SIG-M5 treated with dmso at 0.1 percent for 504 hours (cell line): ENCODE data around the gene MTMR2.

Source experiments
- DNase-seq: peaks from one replicate; lab custom pipeline; 2025; ENCODE audit not compliant: unreplicated experiment; lab: John Stamatoyannopoulos, UW

Gene MTMR2

DNA sequence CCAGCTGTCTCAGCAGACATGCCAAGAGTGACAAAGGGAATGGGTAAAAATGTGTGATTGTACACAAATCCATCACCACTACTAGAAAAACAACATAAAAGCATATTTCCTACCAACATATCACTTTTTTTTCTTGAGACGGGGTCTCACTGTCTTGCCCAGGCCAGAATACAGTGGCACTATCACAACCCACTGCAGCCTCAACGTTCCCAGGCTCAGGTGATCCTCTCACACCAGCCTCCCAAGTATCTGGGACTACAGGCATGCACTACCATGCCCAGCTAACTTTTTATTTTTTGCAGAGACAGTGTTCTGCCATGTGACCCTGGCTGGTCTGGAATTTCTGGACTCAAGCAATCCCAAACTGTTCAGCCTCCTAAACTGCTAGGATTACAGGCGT is 5.2 kb downstream of the MTMR2 start:
- DNase-seq: no peak

DNA sequence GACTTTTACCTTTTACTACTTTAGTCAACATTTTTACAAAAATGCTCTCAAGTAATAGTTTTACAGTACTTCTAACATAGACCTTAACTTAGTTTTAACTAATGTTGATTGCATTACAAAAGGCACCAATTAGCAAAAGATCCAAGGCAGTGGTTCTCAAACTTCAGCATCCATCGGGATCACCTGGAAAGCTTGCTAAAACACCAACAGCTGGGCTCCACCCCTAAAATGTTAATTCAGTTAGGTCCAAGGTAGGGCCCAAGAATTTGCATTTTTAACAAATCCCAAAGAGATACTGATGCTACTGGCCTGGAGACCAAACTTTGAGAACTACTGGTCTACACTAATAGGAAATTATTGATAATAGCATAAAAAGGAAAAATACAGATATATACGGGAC is 5.9 kb downstream of the MTMR2 start:
- no peak for DNase-seq

DNA sequence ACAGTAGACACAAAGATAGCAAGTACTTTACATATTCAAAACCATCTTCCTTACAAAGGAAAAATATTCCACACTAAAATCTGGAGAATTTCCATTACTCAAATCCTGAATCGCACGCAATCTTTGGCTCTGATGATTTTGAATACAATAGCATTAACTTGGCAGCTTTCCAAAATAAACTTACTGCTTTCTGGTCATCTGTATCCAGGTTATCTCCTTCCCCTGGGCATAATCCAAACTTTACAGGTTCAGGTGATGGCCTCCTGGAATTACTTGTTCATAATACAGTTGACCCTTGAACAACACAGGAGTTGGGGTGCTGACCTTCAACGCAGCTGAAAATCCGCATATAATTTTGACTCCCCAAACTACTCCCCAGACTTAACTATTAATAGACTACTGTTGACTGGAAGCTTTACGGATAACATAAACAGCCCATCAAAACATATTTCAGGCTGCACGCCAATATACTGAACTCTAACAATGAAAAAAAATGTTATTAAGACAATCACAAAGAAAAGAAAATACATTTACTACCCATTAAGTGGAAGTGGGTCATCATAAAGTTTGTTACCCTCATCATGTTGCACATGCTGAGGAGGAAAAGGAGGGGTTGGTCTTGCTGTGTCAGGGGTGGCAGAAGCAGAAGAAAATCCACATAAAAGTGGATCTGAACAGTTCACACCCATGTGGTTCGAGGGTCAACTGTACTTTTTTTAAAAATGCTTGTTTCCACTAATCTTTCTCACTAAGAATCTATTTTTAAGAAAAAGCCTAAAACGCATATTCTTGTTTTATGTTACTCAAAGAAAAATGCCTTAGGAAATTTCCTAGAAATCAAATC is 6.5 kb downstream of the MTMR2 start:
- no peak for DNase-seq

GRCh38 chr11:95916049-95916448 is 7.9 kb downstream of the MTMR2 start:
- DNase-seq: no peak

DNA sequence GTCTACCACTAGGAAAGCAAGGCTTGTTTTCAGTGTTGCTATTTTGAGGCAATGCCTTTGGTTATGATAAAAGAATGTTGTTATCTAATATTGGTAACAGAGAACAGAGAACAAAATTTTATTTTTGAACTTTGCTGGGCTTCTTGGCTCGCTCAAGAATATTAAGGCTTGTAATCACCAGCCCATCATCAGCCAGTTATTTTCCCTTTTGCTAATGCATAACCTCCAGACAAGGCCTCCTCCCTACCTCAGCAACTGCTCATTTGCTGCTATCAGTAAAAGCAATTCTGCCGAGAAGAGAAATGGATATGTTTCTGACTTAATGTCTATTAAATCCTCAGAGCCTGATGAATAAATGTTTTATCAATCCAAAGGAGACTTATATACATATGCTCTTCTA is 8.9 kb downstream of the MTMR2 start:
- no peak for DNase-seq

GRCh38 chr11:95913830-95914615 is 9.9 kb downstream of the MTMR2 start:
- no peak for DNase-seq

GRCh38 chr11:95912902-95913560 is 10.9 kb downstream of the MTMR2 start:
- DNase-seq: no peak

GRCh38 chr11:95911369-95911759 is 12.5 kb downstream of the MTMR2 start:
- DNase-seq: no peak

- no peak for DNase-seq
Observed at GRCh38 chr11:95910638-95911368, 13.1 kb downstream of the MTMR2 start.

GRCh38 chr11:95908826-95909225 is 15.1 kb downstream of the MTMR2 start:
- DNase-seq: no peak

DNA sequence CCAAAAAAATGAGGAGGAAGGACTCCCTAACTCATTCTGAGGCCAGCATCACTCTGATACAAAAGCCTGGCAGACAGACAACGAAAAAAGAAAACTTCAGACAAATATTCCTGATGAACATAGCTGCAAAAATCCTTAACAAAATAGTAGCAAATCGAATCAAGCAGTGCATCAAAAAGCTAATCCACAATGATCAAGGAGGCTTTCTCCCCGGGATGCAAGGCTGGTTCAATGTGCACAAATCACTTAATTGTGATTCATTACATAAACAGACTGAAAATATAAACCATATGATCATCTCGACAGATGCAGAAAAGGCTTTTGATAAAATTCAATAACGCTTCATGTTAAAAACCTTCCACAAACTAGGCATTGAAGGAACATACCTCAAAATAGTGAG is 16.4 kb downstream of the MTMR2 start:
- no peak for DNase-seq

DNA sequence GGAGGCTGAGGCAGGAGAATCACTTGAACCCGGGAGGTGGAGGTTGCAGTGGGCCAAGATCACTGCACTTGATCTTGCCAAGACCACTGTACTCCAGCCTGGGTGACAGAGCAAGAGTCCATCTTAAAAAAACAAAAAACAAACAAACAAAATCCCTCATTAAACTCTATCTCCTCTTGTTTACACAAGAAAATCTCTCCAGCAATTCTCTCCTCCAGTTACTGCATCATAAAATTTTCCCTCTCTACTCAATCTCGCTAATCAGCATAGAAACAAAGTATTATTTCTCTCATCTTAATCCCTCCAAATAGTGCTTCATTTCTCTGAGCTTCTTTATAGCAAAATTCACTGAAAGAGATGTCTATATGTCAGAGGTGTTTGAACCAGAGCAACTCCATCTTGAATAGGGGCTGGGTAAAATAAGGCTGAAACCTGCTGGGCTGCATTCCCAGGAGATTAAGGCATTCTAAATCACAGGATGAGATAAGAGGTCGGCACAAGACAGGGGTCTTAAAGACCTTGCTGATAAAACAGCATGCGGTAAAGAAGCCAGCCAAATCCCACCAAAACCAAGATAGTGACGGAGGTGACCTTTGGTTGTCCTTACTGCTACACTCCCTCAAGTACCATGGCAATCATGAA is 19.8 kb downstream of the MTMR2 start:
- DNase-seq: no peak

DNA sequence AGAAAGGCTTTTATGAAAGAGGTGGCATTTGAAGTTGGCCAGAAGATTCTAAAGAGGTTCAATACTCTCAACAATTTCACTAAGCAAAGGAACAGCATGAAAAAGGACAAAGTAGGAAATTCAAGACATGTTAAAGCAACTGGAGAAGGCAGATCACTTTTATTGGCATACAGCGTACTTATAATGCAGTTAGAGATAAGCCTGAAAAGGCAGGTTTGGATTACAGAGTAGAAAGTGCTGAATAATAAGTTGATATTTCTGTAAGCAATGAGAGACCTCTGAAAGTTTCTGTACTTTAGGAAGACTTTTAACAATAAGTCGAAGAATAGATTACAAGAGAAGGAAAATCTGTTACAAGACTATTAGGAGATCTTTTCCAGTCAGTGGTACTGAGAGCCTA is 25.1 kb downstream of the MTMR2 start:
- DNase-seq: no peak

GRCh38 chr11:95897731-95898130 is 26.2 kb downstream of the MTMR2 start:
- DNase-seq: no peak

DNA sequence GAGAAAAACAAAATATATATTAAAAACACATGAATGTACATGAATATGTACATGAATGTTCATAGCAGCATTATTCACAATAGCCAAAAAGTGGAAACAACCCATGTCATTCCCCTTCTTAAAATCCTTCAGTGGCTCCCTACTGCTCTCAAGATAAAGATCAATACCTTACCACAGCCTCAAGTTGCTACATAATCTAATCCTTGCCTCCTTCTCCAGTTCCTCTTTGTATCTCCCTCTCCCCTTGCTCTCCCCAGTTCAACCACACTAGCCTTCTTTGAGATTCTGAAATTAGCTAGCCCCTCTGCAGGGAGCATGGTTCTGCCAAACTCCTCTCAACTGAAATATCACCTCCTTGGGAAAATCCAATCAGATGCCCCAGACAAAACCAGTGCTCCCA is 28.1 kb downstream of the MTMR2 start:
- peak; percentile 62 for DNase-seq

GRCh38 chr11:95892892-95893570 is 30.9 kb downstream of the MTMR2 start:
- DNase-seq: no peak

GRCh38 chr11:95892492-95892891 is 31.4 kb downstream of the MTMR2 start:
- no peak for DNase-seq

DNA sequence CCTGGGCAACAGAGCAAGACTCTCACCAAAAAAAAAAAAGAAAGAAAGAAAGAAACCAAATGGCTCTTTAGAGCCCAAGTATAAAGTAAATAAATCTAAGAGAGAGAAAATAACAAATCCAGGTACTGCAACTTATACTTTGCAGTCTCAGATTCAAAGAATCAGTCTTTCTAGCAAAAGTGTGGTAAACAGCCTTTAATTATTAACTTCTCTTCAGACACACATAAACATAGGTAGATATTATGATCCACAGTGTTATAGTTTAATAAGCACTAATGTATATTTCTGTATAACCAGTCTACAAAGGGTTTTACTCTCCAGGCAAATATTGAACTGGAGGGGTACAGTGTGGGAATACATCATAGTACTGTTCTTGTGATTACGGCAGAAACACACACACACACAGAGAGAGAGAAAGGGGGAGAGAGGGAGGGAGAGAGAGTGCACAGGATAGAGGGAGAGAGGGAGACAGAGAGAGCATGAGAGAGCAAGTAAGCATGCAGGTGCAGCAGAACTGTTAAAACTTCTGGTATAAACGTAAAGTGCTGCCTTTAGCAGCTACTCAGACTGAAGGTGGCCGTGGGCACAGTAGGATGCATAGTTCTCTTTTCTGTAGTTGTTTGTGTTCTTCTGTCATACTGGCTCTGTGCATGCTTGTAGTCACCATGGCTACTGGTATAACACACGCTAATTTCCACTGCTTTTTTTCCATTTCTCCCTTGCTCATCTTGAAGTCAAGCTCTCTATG is 32.3 kb downstream of the MTMR2 start:
- no peak for DNase-seq

DNA sequence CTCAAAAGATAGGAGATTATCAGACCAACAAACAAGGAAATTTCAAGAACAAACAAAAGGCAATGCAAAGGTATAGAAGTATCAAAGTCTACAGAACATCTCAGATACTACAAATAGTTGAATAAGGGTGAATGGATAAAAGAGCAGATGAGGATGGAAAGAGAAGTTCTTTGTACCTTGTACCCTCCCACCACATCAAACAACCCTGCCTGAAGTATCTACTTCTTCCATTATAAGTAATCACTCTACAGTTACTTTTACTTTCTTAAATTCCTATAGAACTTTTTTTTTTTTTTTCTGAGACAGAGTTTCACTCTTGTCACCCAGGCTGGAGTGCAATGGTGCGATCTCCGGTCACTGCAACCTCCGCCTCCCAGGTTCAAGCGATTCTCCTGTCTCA is 35.1 kb downstream of the MTMR2 start:
- no peak for DNase-seq
